Cortex of kidney (tissue), 1 donor: ENCODE measurements around the gene C18orf32.
"Not testable (repeated sequence)": the region's sequence is repeated elsewhere in the genome, so short reads cannot be mapped to it uniquely, and the experiment has no call there.

Source experiments
- DNase-seq: peaks from one replicate; lab custom pipeline; 2025; lab: John Stamatoyannopoulos, UW

C18orf32 gene

DNA sequence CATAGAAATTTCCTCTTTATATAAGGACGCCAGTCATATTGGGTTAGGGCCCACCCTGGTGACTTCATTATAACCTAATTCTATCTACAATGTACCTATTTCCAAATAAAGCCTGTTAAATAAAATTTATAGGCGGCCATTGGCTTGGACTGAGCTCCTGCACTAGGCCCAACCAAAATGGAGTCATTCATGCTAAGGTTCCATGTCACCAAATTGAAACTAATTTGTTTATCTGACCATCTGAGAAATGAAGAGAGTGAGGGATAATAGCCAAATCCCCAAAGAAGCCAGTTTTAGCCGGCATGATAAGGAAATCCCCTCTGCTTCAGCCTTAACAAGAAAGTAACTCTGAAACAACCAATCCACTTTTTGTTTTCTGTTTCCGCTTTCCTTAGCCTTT, 19.4 kb downstream of the C18orf32 start:
- no peak for DNase-seq

- no peak for DNase-seq
Observed at GRCh38 chr18:49467019-49467563, 19.9 kb downstream of the C18orf32 start.

- no peak for DNase-seq
Observed at GRCh38 chr18:49464718-49465598, 22.1 kb downstream of the C18orf32 start.

DNA sequence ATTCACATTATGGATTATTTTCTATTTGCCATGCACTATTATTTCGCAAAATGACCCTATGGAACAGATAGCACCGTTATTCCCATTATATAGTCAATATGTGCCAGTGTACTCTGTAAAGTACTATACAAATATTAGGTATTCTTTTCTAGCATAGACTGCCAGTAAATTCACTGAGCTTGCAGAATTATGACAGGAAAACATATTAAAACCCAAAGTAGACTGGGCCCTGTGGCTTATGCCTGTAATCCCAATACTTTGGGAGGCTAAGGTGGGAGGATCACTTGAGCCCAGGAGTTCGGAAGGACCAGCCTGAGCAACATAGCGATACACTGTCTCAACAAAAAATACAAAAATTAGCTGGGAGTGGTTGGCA, 25.4 kb downstream of the C18orf32 start:
- no peak for DNase-seq

DNA sequence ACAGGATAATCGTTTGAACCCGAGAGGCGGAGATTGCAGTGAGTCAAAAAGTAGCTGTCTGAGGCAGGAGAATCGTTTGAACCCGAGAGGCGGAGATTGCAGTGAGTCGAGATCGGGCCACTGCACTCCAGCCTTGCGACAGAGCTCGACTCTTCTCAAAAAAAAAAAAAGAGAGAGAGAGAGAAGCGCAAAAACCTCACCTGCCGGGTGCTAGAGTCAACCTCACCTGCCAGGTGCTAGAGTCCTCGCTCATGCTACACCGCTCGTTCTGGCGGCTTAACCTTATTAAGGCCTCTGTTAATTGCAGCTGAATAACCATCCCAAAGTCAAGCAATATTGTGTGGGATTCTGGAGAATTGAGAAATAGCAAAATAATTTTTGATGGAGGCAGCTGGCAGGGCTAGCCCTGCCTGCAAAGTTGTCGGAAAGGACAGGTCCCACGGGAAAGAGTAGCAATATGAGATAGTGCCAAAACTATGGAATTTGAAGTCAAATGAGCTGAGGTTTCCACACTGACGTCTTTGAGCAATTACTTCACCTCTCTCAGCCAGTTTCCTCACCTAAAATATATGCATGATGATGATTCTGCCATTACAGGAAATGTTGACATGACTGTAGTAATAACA, 25.9 kb downstream of the C18orf32 start:
- no peak for DNase-seq

DNA sequence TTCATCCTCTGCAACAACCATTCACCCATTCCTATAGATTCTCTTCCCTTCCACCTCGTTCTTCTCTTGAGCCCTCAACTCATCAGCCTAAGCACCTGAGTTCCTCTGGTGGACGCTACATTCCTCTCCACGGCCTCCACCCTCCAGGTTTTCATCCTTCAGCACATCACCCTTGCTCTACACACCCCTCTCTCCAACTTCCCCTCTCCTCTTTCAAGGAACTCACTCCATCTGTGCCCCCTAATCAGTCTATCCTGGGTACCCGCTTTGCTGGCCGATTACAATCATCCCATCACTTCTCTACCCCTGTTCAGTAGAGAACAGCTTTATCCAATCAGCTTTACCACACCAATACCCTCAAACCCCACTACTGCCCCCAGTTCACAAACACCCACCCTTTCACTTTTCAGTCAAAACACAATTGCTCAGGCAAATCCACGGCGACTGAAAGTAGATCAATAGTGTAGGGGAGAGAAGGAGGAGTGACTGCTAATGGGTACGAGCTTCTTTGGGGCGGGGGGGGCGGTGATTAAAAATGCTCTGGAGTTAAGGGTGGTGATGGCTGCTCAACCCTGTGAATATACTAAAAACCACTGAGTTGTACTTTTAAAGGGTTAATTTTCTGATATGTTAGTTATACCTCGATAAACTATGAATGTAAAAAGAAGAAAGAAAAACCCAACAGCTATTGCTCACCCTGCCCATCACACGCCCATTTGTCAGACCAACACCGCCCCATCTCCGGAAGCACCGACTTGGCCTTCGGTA, 27.4 kb downstream of the C18orf32 start:
- DNase-seq: no peak

- DNase-seq: no peak
Observed at GRCh38 chr18:49457616-49458015, 29.4 kb downstream of the C18orf32 start.

DNA sequence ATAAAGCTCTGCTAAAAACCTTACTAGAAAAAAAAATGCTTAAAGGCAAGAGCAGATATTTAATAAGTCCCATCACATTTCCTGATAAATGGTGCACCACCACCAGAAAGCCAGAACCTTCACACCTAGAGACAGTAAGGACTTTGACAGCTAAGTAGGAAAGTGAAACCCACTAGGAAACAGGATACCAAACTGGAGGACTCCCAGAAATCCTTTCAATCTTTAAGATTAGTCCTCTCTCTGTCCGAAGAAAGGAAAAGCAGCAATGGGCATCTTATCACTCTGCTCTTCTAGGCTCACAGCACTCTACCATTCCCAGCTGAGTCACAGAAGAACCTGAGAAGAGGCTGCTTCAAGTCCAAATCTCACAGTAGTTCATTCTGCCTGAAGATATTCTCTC, 30.2 kb downstream of the C18orf32 start:
- DNase-seq: no peak

GRCh38 chr18:49452534-49452933, 34.5 kb downstream of the C18orf32 start:
- not testable (repeated sequence) for DNase-seq

DNA sequence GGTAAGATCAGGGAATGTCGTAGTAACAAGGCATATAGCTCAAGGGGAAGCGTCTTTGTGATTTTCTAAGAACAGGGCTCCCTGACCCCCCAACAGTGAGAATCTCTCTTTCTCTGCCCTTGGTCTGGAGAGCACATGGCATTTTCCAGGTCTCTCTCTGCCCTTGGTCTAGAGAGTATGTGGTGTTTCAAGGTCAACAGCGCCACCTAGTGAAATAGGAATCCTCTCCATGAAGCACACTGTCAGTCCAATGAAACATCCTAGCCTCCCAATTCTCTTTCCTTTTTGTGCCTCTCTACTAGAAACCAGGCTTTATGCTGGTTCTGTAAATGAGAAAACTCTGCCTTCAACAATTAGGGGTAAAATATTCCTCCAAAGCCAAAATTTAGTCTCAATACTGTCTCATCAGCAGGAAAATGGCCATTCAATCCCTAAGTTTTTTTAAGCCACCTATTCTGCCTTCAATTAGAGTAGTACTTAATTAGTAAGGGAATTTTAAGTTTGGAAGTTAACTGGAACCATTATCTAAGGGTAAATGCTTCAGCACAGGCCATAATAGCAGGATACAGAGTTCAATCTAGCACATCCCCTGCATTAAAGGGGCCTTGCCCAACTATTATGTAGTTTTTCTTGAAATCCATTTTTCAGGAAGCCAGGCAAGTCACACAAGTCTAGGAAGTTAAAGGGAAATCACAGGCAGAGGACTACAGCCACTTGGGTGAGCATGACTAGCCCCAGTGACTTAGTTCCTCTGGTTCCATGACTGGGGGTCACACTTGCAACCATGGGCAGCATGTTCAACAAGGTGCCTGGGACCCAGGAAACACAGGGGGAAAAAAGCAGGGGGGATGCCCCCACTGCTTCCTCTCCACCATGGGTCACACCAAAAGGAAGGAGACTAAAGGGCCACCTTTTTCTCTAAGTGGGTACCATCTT, 39.0 kb downstream of the C18orf32 start:
- DNase-seq: no peak

- DNase-seq: no peak
Observed at GRCh38 chr18:49446481-49446880, 40.6 kb downstream of the C18orf32 start.

- no peak for DNase-seq
Observed at GRCh38 chr18:49444581-49444980, 42.5 kb downstream of the C18orf32 start.

DNA sequence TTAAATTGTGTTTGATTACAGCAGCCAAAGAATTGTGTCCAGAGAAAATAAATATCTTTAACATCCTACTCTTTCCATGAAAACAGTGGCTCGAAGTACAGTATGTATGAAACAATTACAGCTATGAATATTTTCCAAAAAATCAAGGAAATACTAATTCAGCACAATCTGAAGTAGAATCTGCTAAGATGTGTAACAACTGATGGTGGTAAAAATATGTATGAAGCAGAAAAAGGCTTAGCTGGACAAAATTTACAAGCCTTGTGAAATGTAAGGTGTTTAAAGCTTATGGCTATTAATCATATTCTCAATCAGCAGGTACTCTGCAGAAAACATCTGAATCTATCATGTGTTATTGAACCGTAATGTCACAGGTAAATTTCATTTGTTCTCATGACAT, 43.2 kb downstream of the C18orf32 start:
- no peak for DNase-seq

DNA sequence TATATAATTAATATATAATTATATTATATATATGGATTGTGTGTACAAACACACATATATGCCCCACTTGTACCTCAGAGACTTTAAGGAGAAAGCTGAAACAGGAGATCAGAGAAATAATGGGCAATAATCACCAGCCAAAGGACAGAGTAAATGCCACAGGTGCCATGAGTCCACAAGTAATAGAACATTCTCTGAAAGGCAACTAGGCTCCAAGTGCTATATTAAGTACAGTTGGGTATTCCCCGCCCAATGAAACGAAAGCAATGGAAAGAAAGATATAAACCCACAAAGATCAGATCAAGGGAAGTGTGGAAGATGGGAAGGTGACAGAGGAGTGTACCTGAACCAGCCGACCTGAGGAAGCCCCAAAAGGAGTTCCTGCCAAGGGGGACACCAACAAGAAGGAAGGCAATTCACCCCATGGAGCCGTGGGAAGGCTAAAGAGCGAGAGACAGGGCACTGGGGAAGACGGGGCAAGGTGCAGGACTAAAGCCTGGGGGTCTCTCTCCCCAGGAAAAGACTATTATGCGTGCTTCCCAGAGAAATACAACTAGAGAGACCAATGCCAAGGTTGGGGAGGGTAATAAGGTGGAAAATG, 45.6 kb downstream of the C18orf32 start:
- DNase-seq: no peak

DNA sequence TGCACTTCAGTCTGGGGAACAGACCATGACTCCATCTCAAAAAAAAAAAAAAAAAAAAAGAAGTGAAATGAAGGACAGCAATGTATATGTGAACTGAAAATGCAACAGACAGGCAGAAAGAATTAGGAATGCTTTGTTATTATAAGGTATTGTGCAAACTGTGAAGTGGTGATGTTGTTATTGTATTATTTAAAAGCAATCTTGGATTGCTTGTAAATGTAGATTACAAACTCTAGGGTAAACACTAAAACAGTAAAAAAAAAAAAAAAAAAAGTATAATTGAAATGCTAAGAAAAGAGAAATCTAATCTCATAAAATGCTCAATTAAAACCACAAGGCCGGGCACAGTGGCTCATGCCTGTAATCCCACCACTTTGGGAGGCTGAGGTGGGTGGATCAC, 51.9 kb downstream of the C18orf32 start:
- no peak for DNase-seq

DNA sequence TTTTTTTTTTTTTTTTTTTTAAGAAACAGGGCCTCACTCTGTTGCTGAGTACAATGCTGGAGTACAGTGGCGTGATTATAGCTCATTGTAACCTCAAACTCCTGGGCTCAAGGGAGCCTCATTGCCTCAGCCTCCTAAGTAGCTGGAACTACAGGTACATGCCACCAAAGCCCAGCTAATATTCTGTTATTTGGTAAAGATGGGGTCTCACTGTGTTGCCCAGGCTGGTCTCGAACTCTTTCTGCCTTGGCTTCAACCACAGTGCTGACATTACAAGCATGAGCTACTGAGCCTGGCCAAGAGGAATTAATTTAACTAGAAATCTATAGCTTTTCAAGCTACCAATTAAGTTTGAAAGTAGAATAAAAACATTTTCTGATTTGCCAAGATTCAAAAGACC, 54.4 kb downstream of the C18orf32 start:
- no peak for DNase-seq

DNA sequence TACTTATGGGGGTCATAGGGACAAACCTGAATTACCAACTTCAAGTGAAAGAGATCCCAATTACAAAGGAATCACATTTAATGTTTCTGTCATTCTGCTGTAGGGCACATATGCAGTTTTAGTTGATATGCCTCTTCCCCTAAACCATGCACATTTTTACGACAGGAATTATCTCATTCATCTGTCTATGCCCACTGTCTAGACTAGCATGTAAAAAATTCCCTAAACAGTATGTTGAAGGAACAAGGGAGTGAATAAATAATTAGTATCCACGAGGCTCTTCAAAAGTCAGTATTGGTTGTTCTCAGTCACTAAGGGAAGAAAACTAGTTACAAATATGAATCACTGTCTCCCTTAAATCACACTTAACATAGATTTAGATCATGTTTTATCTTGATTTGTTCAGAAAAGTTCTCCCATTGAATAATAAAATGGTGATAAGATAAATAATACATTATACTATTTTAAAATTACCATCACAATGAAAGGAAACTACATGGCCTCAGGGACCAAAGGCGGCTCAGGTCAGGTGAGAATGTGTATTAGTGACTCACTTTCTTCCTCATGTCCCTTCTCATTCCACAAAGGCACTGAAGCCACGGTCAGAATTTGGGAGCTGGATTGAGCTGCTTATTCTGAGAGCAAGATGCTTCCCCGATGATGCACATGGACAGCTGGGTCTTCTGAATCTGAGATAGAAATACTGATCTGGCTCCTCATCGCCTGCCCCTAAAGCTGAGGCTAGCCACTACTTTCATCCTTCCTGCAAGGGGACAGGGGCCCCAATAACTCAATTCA, 55.7 kb downstream of the C18orf32 start:
- DNase-seq: no peak
